ENCODE results near the gene HACD3. TPM values are rescaled to one million over a fixed set of nuclear protein-coding genes. Genes with fewer than 3 reads are reported as not detected.
A peak's percentile ranks its signal among the peaks of the same experiment; 100 is the strongest.

HACD3 gene
- total RNA-seq, 1 experiment from 2014 or later = 133 TPM

DNA sequence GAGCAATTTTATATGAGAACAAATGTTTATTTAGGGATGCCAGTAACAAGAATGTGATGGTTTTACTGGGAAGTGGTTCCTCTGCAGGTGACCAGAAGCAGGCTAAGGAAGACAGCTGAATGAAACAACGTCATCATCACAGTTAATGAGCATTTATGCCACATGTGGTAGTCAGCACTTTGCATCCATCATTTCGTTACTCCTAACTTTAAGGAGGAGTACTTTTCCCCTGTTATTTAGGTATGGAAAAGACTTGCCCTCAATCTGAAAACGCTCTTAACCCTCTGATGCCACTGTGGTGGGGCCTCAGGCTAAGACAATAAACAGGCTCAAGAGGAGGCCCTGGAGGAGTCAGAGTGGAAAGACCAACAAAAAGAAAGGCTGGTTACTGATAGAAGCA lies 49.5 kb downstream of the HACD3 start:
- Histone ChIP-seq H2BK12ac (ENCODE audit: insufficient read length, low read depth, low read length) (no peak overlapping the region), H2AFZ (ENCODE audit: low read length) (no peak overlapping the region), H3K79me2 (ENCODE audit: insufficient read depth, low read length) (no peaks in the 10 kb centered on the region), H3K27me3 (ENCODE audit: insufficient read depth, low read length) (no peaks in the 10 kb centered on the region), H2BK5ac (ENCODE audit: insufficient read length, low read length) (no peak overlapping the region), H2BK20ac (ENCODE audit: low read depth, low read length, poor library complexity, severe bottlenecking) (no peak overlapping the region), H3K79me1 (ENCODE audit: insufficient read depth, low read depth, low read length, poor library complexity, severe bottlenecking) (no peaks in the 10 kb centered on the region), H3K56ac (ENCODE audit: insufficient read length, low read depth, low read length) (no peak overlapping the region), H3K9me3 (ENCODE audit: control insufficient read depth, low read depth, low read length) (no peaks in the 10 kb centered on the region), H4K20me1 (ENCODE audit: control insufficient read depth, insufficient read depth, insufficient read length) (no peaks in the 10 kb centered on the region), H3T11ph (ENCODE audit: low read length) (no peak overlapping the region), H3K14ac (ENCODE audit: insufficient read depth, low read length) (no peak overlapping the region), H4K91ac (ENCODE audit: insufficient read length, low read depth, low read length) (no peak overlapping the region), H2BK120ac (ENCODE audit: low read depth, low read length, poor library complexity, severe bottlenecking) (no peak overlapping the region), H3K4me1 (ENCODE audit: insufficient read depth, low read length) (0 out of 2 replicates have a peak, but pooled peaks cover 3% of the 10 kb centered on the region), H4K8ac (replicated peaks; ENCODE audit: insufficient read length, low read depth, low read length) (no peak overlapping the region), H3K27ac (ENCODE audit: insufficient read length, low read depth, low read length) (no peak overlapping the region), H3K23ac (ENCODE audit: insufficient read length, low read depth, low read length) (no peak overlapping the region), H3K18ac (ENCODE audit: insufficient read length, low read depth, low read length) (no peak overlapping the region), H2AK5ac (ENCODE audit: insufficient read length, low read length) (no peak overlapping the region), H3K9ac (ENCODE audit: extremely low read depth, insufficient read length, low read length) (no peak overlapping the region), H2BK15ac (ENCODE audit: low read depth, low read length) (no peak overlapping the region), H4K5ac (ENCODE audit: insufficient read length, low read depth, low read length) (no peak overlapping the region), H3K23me2 (ENCODE audit: insufficient read length, low read depth, low read length, poor library complexity, severe bottlenecking) (no peaks in the 10 kb centered on the region), H3K4ac (ENCODE audit: low read depth, low read length) (no peak overlapping the region), H3K4me2 (ENCODE audit: insufficient read depth, insufficient read length, low read length) (no peak overlapping the region)
- Mint-ChIP-seq H3K27ac (peak overlapping the region in 2 of 3 experiments; percentile 86 to 90; a peak in 4 of 7 replicates), H3K36me3 (ENCODE audit: insufficient read depth in 1 of 3, low read depth in 3 of 3) (peaks cover 11 to 78% (median 54%) of the 10 kb centered on the region in 3 experiments; a peak in 6 of 7 replicates), H3K9me3 (no peaks in the 10 kb centered on the region), H3K4me1 (peaks cover 2 to 17% of the 10 kb centered on the region in 2 experiments; a peak in 2 of 4 replicates), H3K4me3 (no peak overlapping the region), H3K27me3 (ENCODE audit: low read depth) (no peaks in the 10 kb centered on the region)
- no CpG with 5 or more reads among the region's 3 CpGs for WGBS (ENCODE audit: extremely low coverage, insufficient read length, low lambda C conversion rate)
- no peak for DNase-seq
- TF ChIP-seq CTCF (conservative IDR thresholded peaks at IDR 0.05) = no peak

Data from H9 (cell line).